PFSK-1 (cell line): ENCODE data around the gene TRIM32.

Source experiments
- FOXP2 ChIP-seq: optimal IDR thresholded peaks from 2 replicates; pipeline ENCODE3; 2011; ENCODE audit warnings: borderline replicate concordance, control low read depth, inconsistent platforms; ENCODE audit not compliant: insufficient read depth; ENCODE audit errors: extremely low read length, extremely low read depth
- POLR2AphosphoS5 ChIP-seq: IDR thresholded peaks from 2 replicates; pipeline ENCODE4 v1.6.1; 2012; ENCODE audit warnings: low read depth, mild to moderate bottlenecking, control low read depth, low read length, moderate library complexity
- SIN3A ChIP-seq: IDR thresholded peaks from 2 replicates; pipeline ENCODE4 v1.6.1; 2012; ENCODE audit warnings: mild to moderate bottlenecking, low read length, moderate library complexity, borderline replicate concordance; ENCODE audit not compliant: insufficient read depth
- TAF1 ChIP-seq: IDR thresholded peaks from 2 replicates; pipeline ENCODE4 v1.6.1; 2012; ENCODE audit warnings: low read length, control low read depth, borderline replicate concordance; ENCODE audit not compliant: insufficient read depth
- TF ChIP-seq, protein P1 (sequence below), 2 experiments: IDR thresholded peaks; 2 replicates each; pipeline versions ENCODE4 v1.6.1 to v1.8.0; 2011 to 2012; ENCODE audit warnings: low read depth in 2 of 2, low read length in 2 of 2, control low read depth in 1 of 2, inconsistent platforms in 1 of 2, mild to moderate bottlenecking in 1 of 2, moderate library complexity in 1 of 2; ENCODE audit not compliant: insufficient read depth in 1 of 2

The TRIM32 gene

DNA sequence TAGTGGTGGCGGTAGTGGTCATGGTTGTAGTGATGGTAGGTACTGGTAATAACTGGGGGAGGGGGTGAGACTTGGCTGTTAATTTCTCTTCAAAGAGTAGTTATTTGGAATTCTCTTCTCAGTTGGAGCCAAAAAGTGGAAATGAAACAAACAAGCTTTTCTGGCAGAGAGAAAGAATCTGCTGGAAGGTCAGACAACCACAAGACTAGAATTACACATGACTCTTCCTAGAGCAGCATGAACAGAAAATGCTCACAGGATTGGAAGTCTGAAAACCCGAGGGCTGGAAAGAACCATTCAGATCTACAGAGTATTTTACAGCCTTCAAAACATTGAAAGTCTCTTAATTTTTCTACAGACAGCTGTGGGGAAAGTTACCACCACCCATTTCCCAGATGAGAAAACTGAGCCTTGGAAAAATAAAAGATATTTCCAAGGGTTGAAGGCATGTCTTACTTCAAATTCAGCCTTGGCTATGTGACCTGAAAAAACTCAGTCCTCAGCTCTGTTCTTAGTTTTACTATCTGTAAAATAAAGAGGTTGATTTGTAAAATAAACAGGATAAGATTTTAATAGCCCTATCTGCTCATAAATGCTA lies 42.9 kb upstream of the TRIM32 start:
- TF ChIP-seq FOXP2 (no peak), SIN3A (no peak), TAF1 (no peak)

DNA sequence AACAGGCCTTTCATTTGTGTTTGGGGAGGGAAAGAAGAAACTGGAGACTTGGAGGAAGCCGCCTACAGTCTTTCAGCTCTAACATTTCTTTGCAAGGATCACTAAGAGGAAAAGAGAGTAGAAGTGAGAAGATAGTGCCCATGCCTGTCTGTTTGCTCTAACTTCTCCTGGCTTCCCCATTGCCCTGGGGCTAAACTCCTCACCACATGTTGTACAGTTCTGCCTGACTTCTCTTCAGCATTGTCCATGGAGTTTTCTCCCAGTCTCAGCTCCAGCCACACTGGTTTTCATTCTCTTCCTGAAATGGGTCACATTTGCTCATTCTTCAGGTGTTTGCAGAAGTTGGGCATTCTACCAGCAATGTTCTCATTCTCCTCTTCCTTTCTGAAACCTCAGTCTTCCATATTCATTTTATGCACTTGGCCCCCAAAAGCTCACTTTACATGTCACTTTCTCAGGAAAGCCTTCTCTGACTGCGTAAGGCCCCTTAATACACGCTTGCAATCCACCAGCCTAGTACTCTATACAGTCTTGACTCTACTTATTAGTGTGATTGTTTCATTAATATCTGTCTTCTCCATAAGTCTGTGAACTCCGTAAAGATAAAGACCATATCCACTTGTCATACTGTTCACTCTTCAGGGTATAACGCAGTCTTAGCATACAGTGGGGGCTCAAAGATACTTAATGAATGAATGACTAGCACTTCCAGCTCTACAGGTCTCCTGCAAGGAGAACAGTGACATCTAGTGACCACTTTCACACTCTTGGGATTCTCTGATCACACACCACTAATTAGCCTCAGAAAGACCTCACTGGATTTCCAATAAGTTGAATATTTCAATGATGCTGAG lies 40.2 kb upstream of the TRIM32 start:
- TF ChIP-seq TAF1 = no peak
- no peak for TF ChIP-seq POLR2AphosphoS5
- no peak for TF ChIP-seq SIN3A
- TF ChIP-seq, protein P1, sequence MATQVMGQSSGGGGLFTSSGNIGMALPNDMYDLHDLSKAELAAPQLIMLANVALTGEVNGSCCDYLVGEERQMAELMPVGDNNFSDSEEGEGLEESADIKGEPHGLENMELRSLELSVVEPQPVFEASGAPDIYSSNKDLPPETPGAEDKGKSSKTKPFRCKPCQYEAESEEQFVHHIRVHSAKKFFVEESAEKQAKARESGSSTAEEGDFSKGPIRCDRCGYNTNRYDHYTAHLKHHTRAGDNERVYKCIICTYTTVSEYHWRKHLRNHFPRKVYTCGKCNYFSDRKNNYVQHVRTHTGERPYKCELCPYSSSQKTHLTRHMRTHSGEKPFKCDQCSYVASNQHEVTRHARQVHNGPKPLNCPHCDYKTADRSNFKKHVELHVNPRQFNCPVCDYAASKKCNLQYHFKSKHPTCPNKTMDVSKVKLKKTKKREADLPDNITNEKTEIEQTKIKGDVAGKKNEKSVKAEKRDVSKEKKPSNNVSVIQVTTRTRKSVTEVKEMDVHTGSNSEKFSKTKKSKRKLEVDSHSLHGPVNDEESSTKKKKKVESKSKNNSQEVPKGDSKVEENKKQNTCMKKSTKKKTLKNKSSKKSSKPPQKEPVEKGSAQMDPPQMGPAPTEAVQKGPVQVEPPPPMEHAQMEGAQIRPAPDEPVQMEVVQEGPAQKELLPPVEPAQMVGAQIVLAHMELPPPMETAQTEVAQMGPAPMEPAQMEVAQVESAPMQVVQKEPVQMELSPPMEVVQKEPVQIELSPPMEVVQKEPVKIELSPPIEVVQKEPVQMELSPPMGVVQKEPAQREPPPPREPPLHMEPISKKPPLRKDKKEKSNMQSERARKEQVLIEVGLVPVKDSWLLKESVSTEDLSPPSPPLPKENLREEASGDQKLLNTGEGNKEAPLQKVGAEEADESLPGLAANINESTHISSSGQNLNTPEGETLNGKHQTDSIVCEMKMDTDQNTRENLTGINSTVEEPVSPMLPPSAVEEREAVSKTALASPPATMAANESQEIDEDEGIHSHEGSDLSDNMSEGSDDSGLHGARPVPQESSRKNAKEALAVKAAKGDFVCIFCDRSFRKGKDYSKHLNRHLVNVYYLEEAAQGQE (IDR thresholded peaks at IDR 0.05; ENCODE audit: insufficient read depth in 1 of 2, low read depth in 2 of 2, low read length in 2 of 2) = no peak
- no peak for TF ChIP-seq FOXP2

- TF ChIP-seq, protein P1 (IDR thresholded peaks at IDR 0.05; ENCODE audit: insufficient read depth in 1 of 2, low read depth in 2 of 2, low read length in 2 of 2) = no peak
- TF ChIP-seq FOXP2 (no peak), SIN3A (no peak)
These were observed 39.6 kb upstream of the TRIM32 start for GRCh38 chr9:116647515-116647809.

GRCh38 chr9:116653348-116654058 lies 33.6 kb upstream of the TRIM32 start:
- peak; percentile 96; the same call in 1 of the 2 replicates for TF ChIP-seq SIN3A
- TF ChIP-seq FOXP2 = no peak
- TF ChIP-seq POLR2AphosphoS5 = peak; percentile 63
- TF ChIP-seq, protein P1 (IDR thresholded peaks at IDR 0.05; ENCODE audit: insufficient read depth in 1 of 2, low read depth in 2 of 2, low read length in 2 of 2) = no peak; a peak in 1 of 4 replicates
- TF ChIP-seq TAF1 = no peak

DNA sequence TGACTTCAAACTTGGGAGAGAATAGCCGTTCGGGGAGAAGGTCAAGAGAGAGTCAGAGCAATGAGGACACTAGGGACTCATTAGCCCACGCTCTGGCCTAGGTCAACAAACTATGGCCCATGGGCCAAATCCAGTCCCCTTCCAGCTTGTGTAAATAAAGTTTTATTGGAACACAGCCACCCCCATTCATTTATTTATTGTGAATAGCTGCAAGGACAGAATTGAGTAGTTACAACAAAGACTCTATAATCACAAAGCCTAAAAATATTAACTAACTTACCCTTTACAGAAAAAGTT lies 33.1 kb upstream of the TRIM32 start:
- TF ChIP-seq SIN3A = no peak
- TF ChIP-seq, protein P1 (IDR thresholded peaks at IDR 0.05; ENCODE audit: insufficient read depth in 1 of 2, low read depth in 2 of 2, low read length in 2 of 2) = no peak
- TF ChIP-seq FOXP2 = no peak
- TF ChIP-seq POLR2AphosphoS5 = no peak
- TF ChIP-seq TAF1 = no peak
